GM18519 (cell line): ENCODE results near the gene TACC2.
"Not testable (repeated sequence)": the region's sequence is repeated elsewhere in the genome, so short reads cannot be mapped to it uniquely, and the experiment has no call there.

ENCODE experiments used
- ATAC-seq: cut with Tn5 transposase; IDR thresholded peaks from one replicate; pipeline ENCODE4 v1.9.1; 2021; ENCODE audit warnings: mild to moderate bottlenecking, moderate library complexity; ENCODE audit not compliant: unreplicated experiment, low FRiP score

TACC2 gene

DNA sequence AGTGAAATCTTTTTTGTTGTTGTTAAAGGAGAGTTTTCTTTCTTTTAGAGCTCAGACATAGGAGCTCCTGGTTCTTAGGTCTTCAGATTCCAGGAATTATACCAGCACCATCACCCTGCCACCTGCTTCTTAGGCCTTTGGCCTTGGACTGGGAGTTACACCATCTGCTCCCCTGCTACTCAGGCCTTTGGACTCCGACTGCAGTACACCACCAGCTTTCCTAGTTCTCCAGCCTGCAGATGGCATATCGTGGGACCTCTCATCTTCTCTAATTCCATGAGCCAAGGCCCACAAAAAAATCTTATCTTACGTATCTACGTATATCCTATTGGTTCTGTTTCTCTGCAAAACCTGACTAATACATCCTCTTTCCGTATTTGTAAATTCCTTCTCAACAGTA, 5.1 kb upstream of the TACC2 start:
- no peak for ATAC-seq

DNA sequence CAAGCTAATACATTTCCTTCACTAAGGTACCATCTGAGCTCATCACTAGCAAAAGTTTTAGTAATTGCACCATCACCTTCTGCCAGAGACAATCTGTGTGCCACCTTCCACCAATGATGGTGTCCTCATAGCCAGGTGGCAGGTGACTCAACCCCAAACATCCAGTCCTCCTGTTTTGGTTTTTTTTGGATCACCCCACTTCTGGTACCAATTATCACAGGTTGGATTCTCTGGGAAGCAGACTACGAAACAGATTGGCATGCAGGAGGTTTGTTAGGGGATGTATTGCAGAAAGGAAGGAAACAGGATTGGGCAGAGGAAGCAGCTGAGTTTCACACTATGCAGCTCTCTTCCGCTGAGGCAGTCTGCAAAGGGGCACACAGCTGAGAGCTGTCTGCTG, 4.5 kb upstream of the TACC2 start:
- ATAC-seq, result no peak

DNA sequence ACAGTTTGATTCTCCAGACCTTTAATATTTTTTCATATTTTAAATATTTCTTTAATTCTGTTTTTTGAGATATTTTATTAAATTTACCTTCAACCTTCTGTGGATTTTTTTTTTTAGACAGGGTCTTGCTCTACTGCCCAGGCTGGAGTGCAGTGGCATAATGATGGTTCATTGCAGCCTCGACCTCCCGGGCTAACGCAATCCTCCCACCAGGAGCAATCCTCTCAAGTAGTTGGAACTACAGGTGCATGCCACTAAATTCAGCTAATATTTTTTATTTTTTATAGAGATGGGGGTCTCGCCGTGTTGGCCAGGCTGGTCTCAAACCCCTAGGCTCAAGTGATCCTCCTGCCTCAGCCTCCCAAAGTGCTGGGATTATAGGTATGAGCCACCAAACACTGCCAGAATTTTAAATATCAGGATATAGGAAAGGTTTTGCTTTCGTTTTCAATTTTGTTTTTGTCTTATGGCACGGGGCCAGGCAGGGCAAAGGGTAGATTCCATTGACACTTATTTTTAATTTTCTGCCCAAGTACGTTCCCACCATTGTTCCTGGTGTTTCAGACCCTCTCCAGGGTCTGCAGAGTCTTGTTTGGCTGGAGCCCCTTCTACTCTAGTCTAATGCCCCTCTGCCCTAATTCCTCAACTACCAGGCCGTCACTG, 1.2 kb downstream of the TACC2 start:
- no peak for ATAC-seq

DNA sequence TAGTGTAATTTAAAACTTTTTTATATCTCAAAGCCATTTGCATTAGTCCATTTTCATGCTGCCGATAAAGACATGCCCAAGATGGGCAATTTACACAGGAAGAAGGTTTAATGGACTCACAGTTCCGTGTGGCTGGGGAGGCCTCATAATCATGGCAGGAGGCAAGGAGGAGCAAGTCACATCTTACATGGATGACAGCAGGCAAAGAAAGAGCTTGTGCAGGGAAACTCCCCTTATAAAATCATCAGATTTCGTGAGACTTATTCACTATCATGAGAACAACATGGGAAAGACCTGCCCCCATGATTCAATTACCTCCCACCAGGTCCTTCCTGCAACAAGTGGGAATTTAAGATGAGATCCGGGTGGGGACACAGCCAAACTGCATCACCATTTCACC, 2.8 kb downstream of the TACC2 start:
- not testable (repeated sequence) for ATAC-seq

DNA sequence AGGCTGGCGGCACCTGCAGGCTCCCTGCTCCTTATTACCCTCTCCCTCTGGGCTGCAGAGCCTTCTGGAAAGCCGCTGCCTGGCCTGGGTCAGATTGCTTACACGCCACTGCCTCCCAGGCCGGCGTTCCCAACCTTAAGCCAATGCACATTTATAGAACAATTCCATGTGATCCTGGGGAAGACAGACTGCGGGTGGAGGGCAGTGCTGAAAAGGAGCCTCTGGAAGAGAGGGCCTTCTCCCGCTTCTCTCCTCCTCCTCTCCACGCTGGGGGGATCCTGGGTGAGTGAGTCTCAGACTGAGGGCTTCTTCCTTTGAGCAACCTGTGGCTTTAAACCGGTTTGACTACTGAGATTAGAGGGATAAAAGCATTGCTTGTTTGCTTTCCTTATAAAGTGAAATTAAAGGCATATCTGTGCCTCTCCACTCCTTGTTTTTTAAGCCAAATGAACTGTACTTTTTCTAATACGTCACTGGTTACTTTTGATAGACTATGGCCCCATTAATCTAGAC, 5.5 kb downstream of the TACC2 start:
- no peak for ATAC-seq

DNA sequence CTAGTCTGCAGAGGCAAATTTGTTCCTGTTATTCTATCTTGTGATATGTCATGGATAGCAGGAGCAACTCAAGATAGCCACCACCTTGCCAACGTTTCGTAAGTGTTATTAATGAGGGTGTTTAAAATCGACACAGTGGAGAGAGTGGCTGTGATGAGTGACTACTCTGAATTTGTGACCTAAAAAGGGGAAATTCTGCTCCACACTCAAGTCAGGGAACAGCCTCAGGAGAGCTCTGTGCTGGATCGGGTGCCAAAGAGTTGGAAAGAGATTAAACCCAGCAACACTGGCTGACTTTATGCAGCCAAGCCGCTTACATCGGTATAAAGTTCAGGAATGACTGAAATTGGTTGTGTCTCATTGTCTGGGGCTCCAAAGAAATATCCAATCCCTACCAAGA, 9.5 kb downstream of the TACC2 start:
- no peak for ATAC-seq

DNA sequence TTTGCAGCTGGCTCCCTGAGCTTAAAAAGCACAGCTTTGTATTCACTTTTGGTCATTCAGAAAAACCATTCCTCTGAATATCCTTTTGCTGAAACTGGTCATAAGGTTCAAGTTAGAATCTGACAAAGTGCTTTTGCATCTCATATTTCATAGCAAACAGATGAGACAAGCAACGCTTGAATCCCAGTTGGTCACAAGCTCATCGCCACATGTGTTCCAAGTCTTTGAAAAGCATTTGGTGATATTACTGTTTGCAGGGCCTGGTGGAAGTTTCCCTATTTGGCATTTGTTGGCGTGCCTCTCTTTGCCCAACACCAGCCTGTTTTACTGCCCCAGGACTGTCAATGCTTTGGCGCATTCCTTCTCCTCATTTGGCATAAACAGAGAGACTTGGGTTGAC, 10.3 kb downstream of the TACC2 start:
- ATAC-seq, result no peak

DNA sequence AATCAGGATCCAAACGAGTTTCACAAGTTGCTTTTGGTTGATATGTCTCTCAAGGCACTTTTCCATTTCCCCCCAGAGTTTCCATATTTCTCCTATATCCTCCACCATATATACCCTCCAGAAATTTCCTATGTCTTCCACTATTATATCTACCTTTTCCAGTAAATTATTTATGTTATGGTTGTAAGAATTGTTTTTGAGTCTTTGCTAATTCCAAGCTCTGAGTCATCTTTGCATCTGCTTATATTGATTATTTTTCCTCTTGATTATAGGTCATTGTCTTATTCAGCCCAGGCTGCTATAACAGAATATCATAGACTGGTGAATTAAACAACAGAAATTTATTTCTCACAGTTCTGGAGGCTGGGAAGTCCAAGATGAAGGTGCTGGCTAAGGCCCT, 12.7 kb downstream of the TACC2 start:
- ATAC-seq, result no peak

DNA sequence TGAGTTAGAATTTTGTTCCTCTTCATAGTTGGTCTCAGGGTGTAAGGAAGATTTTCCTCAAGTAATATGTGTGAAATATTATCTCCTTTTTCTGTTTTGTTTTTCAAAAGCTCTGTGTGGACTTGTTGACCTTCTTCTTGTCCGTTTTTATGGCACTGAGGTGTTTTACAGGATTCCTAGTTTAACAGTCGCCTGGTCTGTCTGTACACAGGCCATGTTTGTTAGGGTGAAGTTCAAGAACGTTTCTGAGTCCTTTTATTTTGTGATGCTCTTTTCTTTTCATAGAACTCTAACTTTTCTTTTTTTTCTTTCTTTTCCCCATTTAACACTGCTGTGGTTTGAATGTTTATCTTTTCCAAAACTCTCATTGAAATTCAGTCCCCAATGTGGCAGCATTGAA, 18.5 kb downstream of the TACC2 start:
- no peak for ATAC-seq

DNA sequence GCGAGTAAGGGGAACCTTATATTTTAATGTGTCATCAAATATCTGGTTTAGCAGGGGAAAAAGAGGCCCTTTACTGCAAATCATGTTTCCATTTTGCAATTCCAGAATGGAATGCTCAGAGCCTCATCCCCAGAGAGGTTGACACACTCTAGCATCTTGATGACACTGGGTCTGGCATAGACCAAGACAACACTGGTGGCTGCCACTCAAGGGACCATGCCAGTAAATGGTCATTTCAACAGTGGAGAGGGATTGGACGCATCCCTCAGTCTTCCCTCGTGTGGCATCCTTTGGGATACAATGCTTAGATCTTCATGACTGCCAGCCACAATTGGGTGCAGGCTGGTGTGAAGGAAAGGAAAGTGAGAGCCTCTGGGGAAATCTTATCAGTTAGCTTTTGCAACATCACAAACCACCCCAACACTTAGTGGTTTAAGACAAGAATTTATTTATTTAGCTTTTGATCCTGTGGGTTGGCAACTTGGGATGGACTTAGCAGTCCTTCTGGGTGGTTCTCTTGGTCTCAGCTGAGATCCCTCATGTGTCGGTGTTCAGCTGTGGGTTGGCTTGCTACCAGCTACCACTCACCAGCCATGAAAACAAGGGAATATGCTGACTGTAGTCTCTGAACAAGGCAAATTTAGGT, 21.6 kb downstream of the TACC2 start:
- no peak for ATAC-seq

DNA sequence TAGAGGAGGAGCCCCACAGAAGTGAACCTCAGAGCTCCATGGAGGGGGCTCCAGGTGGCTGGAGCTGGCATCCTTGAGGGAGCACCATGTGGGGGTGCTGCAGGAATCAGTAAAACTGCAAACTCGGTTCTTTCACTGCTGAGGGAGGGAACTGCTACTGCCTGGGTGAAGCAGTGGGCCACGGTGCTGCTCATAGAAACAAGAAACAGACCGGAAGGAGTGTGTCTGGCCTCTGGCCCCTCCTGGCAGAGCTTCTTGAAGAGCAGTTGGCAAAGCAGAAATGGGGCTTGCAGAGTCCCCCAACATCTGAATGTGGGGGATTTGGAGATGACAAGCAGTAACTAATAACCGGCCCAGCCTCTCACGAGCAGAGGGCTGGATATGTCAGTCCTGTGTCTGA, 23.8 kb downstream of the TACC2 start:
- no peak for ATAC-seq

DNA sequence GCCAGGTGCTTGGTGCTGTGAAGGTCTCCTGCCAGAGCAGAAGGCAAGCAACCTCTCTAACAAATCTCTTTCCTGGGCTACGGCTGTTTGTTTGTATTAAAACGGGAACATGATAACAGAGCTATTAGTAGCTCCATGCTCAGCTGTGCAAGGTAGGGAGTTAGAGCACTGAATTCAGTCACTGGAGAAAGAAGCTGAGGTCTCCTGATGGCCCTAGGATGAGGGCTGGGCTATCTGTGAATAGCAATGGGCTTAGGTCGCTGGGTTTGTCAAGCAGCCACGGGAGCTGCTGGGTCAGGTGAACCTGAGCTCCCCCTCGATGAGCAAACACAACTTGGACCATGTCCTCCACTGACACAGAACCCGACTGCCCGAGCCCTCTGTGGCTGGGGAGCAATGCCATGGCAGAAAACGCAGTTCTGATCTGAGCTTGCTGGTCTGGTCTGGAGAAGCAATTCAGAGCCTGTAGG, 24.4 kb downstream of the TACC2 start:
- no peak for ATAC-seq

DNA sequence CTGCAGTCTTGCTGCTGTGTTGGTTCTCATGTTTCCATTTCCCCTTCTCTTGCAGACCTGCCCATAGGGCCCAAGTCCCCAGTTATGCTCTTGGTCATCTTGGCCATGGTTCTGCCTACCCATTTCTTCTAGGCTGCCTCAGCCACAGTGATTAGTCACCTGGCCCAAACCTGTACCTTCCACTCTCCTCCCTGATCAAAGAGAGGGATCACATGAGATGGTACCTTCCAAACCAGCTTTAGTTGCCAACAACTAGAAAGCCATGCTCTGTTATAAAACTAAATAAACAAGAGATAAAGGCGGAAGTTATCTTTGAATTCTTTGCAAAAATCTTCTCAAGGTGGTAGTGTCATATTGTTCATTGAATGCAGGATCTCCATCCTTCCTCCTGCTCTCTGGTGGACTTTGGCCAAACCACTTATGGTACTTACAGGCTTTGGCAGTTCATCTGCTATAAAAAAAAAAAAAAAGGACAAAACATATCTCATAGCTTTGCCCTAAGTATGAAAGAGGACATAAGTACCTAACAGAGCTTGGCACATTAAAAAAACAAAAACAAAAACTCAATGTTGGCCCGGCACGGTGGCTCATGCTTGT, 25.8 kb downstream of the TACC2 start:
- no peak for ATAC-seq

DNA sequence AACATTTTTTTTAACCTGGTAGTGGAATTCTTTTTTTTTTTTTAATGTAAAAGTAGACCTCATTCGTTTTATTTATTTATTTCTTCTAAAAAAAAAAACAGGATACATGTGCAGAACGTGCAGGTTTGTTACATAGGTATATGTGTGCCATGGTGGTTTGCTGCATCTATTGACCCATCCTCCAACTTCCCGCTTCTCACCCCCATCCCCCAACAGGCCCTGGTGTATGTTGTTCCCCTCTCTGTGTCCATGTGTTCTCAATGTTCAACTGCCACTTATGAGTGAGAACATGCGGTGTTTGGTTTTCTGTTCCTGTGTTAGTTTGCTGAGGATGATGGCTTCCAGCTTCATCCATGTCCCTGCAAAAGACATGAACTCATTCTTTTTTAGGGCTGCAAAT, 29.0 kb downstream of the TACC2 start:
- ATAC-seq, result not testable (repeated sequence)

DNA sequence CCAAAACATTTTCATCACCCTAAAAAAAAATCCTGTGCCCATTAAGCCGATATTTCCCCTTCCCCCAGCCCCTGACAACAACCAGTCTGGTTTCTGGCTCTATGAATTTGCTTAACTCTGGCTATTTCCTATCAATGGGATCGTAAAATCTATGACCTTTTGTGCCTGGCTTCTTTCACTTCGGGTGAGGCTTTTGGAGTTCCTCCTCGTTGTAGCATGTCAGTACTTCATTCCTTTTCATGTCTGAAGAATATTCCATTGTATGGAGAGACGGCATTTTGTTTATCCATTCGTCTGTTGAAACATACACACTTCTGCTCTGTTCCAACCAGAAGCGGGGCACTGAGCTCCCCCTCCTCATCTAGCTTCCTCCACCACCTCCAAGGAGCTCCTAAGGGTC, 29.5 kb downstream of the TACC2 start:
- no peak for ATAC-seq

DNA sequence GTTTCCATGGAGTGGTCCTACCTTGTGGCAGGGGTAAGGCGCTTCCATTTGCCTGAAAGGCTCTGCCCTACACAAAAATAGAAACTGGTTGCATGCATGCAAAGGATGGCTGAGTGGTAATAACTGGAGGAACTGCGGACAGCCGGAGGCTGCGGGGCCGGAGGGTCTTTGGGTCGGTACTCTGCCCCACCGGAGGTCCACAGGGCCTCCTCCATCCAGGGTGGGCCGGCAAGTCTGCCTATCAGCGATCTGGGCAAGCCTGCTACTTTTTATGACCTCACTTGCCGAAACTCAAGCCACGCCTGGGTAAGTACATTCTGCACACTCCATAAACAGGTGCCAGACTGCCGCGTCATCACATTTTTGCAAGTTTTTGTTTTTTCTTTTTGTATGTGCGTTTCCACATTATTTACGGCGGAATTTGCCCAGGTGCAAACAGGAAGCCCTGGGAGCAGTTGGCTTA, 30.0 kb downstream of the TACC2 start:
- ATAC-seq, result no peak

DNA sequence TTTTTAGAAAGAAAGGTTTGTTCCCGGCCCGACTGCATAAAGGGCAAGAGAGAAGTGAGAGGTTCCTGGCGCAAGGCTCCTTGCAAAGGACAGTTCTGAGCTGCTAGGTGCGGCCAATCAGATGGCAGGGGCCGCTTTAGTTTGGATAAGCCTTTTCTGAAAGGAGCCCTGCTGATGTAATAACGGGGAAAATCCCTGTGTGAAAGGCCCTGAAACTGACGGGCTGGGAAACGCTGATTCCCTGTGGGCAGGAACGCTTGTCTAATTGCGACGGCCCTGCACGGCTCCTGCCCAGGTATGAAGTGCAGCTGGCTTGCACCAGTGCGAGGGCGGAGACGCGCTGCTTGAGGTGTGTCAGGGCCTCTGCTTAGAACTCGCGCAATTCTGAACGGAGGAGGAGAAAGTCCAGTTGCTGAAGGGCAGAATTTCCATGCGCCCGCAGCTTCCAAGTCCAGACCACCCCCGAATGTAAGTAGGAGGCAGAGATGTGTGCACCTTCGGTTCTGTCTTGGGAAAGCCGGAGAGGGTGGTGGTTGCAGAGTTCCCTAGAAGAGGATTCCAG, 30.5 kb downstream of the TACC2 start:
- ATAC-seq, result no peak

DNA sequence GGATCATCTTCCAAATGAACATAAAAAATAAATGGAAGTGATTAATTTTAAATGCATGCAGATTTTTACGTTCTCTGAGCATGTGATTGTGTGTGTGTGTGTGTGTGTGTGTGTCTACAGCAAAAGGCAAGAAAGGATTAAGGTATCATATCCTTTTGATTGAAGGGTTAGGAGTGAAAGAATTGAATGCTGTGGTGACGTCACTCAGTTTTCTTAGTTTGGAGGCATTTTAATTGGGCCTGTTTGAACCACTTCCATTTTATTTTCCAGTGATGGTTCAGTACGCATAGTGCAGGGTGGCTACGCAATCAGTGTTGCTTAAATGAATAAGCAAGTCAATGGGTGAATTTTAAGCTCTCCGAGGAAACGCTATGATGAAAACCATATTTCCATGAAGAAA, 31.3 kb downstream of the TACC2 start:
- no peak for ATAC-seq

DNA sequence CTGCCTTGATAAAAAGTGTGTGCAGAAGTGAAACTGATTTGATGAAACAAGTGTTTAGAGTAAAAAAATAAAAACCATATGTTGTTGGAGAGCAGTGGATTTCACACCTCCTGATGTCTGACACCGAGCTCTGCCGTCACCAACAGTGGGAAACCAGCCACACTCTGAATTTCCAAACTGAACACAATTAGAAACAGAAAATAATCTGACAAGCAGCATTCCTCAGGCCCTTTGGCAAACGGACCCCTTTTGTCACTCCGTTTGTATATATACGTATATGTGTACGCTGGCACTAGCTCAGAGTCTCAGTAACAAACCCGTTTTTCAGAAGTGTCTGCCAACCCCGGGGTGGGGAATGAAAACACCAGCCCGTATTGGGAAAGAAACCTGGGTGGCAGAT, 32.4 kb downstream of the TACC2 start:
- no peak for ATAC-seq

DNA sequence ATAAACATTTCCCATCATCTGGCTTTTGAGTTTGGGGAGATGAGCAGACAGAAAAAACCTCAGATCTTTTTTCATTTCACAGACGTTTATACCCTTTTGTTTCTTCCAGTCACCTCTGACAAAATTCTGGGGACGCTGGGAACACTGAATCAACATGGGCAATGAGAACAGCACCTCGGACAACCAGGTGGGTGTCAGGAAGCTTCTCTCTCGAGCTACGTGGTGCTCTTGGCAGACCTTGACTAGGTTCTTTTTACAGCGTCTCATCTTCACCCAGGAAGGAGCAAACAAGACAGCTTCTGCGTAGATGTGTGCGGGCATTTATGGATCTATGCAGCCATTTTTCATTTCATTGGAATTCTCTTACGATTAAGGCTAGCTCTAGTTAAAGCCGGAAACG, 32.9 kb downstream of the TACC2 start:
- no peak for ATAC-seq

DNA sequence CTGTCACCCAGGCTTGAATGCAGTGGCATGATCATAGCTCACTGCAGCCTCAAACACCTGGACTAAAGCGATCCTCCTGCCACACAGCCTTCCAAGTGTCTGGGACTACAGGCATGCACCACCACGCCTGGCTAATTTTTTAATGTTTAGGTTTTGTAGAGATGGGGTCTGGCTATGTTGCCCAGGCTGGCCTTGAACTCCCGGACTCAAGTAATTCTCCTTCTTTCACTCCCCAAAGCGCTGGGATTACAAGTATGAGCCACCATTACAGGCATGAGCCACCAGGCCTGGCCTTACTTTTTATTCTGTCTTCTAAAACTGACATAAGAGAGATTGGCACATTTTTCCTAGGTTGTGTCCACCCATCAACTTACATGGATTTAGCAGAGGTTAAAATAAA, 33.3 kb downstream of the TACC2 start:
- no peak for ATAC-seq
